Pancreas (tissue), 10 donors: Measurements from ENCODE around the gene SHANK2. TPM values are rescaled to one million over a fixed set of nuclear protein-coding genes. Genes with fewer than 3 reads are reported as not detected.
A peak's percentile ranks its signal among the peaks of the same experiment; 100 is the strongest.

Experiments
- ATAC-seq, 4 donors: fragments of 200-7000 bp; cut with Tn5 transposase; one replicate each; pipeline versions ENCODE4 v1.8.0 to v1.9.1; 2020; ENCODE audit warnings: mild to moderate bottlenecking in 4 of 4, moderate library complexity in 4 of 4
- DNase-seq, 6 donors: peaks; one replicate each; pipeline ENCODE4 v3.0.0-alpha.2; 2020
- FAIRE-seq: peaks from 2 replicates; lab custom pipeline; 2012; peaks lifted over from hg19 to GRCh38; lab: Jason Lieb, UNC
- H3K27ac ChIP-seq, 4 donors: fragments of 200-600 bp; sonication (generic); 1 replicate in 3 of 4; 2 replicates in 1 of 4; pipeline versions ENCODE4 v1.5.0 to v1.8.0; 2020
- H3K27me3 ChIP-seq, 4 donors: fragments of 200-600 bp; one replicate each; pipeline ENCODE4 v1.8.0; 2021
- H3K36me3 ChIP-seq, 3 donors: fragments of 200-600 bp; sonication (generic) in 1 of 3; one replicate each; pipeline versions ENCODE4 v1.5.0 to v1.8.0; 2020 to 2021
- H3K4me1 ChIP-seq, 3 donors: fragments of 200-600 bp; one replicate each; pipeline ENCODE4 v1.8.0; 2021
- H3K4me3 ChIP-seq, 4 donors: fragments of 200-600 bp; sonication (generic) in 2 of 4; one replicate each; pipeline versions ENCODE4 v1.5.0 to v1.8.0; 2020 to 2021
- H3K9me3 ChIP-seq, 4 donors: fragments of 200-600 bp; one replicate each; pipeline ENCODE4 v1.8.0; 2021
- CTCF ChIP-seq, 4 donors: fragments of 200-600 bp; sonication (generic) in 3 of 4; IDR thresholded peaks; one replicate each; pipeline versions ENCODE4 v1.5.0 to v1.8.0; 2021; ENCODE audit warnings: antibody characterized with exemption in 4 of 4
- WGBS, 2 donors: extraction: QIAGEN DNeasy Blood & Tissue Kit; methylation state at CpG; one replicate each; pipeline ENCODE4 v1.1.7; 2013; 5-methylcytosine and 5-hydroxymethylcytosine counted together
- intact Hi-C, 3 donors: fragments of 100-400 bp; cut with DNase I; formaldehyde crosslinking; loops; one replicate each; pipeline versions ENCODE4 v1.11.1 to v1.14.2; 2022
- polyA plus RNA-seq, 2 donors: library from polyadenylated mRNA; stranded (reverse); fragments of 200-250 nt; gene quantifications; one replicate each; pipeline ENCODE4 v1.2.3, GENCODE V29; 2013
- total RNA-seq, 6 donors: library from RNA; stranded (reverse); fragmentation: NEBNext Ultra II Directional in 4 of 6; extraction: Animal tissue kit (Norgen Biotek cat#: 25700) in 4 of 6; gene quantifications; one replicate each; pipeline versions ENCODE4 v1.2.1 to v1.2.4, GENCODE V29; 2021 to 2023
- donor health status: healthy with polysubstance abuse.
- donor health status: DM: no; HTN: no; CAD: no; lungs with moderate emphysema.
- donor health status: DM: no; HTN: no; CAD: no.
- donor health status: control.
- donor health status: control.
- donor health status: Bipolar disorder and iron deficiency.
- donor health status: DM: yes; HTN: yes; CAD: no.
- donor health status: DM: no; HTN: no; CAD: no.
- donor health status: DM: no; HTN: no; CAD: no.
- donor health status: DM: yes; HTN: yes; CAD: no.

The SHANK2 gene
- total and polyA plus RNA-seq, 8 donors, result 8.4 to 44.9 (median 28.8) TPM

DNA sequence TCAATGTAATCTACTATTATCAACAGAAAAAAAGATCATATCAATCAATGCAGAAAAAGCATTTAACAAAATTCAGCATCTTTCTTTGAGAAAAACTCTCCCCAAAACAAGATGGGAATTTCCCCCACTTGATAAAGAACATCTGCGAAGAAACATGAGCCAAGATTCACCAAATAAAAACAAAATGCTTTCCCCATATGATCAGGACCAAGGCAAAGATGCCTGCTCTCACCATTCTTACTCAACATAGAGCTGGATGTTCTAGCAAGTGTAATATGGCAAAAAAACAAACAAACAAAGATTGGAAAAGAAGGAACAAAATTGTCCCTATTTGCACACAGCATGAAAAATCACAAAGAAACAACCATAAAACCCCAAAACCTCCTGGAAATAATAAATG, 23.4 kb downstream of the SHANK2 start:
- TF ChIP-seq CTCF (IDR thresholded peaks at IDR 0.05), result no peak
- intact Hi-C loops, result no loop called here
- Histone ChIP-seq H3K4me1 (no peaks in the 10 kb centered on the region), H3K27me3 (no peaks in the 10 kb centered on the region), H3K27ac (no peak overlapping the region), H3K4me3 (no peak overlapping the region), H3K9me3 (no peaks in the 10 kb centered on the region), H3K36me3 (no peaks in the 10 kb centered on the region)
- 92 to 95% methylated on average over 1 of the region's 1 CpG for WGBS, 2 donors
- FAIRE-seq (no peak), DNase-seq (no peak), ATAC-seq (no peak)

- FAIRE-seq, result no peak
- Histone ChIP-seq H3K9me3 (no peaks in the 10 kb centered on the region), H3K36me3 (no peaks in the 10 kb centered on the region), H3K27me3 (no peaks in the 10 kb centered on the region), H3K4me3 (no peak overlapping the region), H3K4me1 (no peaks in the 10 kb centered on the region), H3K27ac (no peak overlapping the region)
- no peak for ATAC-seq
- intact Hi-C loops, result no loop called here
- no peak for DNase-seq
- 81 to 83% methylated on average over 1 of the region's 1 CpG for WGBS, 2 donors
- no peak for TF ChIP-seq CTCF (IDR thresholded peaks at IDR 0.05)
Measured at GRCh38 chr11:71227058-71227659, 25.2 kb downstream of the SHANK2 start.

- H3K27me3 ChIP-seq, result no peaks in the 10 kb centered on the region
- H3K4me1 ChIP-seq, result no peaks in the 10 kb centered on the region
- no peak overlapping the region for H3K27ac ChIP-seq
- no peak for TF ChIP-seq CTCF (IDR thresholded peaks at IDR 0.05)
- ATAC-seq (no peak), FAIRE-seq (no peak), DNase-seq (peak in 2 of 6 donors; percentile 23 to 28)
- WGBS, 2 donors, result 87 to 88% methylated on average over 23 of the region's 23 CpGs
- H3K36me3 ChIP-seq, result no peaks in the 10 kb centered on the region
- H3K4me3 ChIP-seq, result no peak overlapping the region
- H3K9me3 ChIP-seq, result no peaks in the 10 kb centered on the region
- intact Hi-C loops, result no loop called here
Measured at GRCh38 chr11:71223671-71224660, 28.4 kb downstream of the SHANK2 start.

- FAIRE-seq (no peak), DNase-seq (peak in 2 of 6 donors; percentile 28 to 29)
- WGBS, 2 donors, result 91 to 94% methylated on average over 11 of the region's 11 CpGs
Measured at GRCh38 chr11:71223081-71223405, 29.3 kb downstream of the SHANK2 start.

More at GRCh38 chr11:71223081-71223405, 29.3 kb downstream of the SHANK2 start:
- H3K36me3 ChIP-seq, result no peaks in the 10 kb centered on the region
- H3K9me3 ChIP-seq, result no peaks in the 10 kb centered on the region
- no peak for TF ChIP-seq CTCF (IDR thresholded peaks at IDR 0.05)
- no peaks in the 10 kb centered on the region for H3K4me1 ChIP-seq
- no peak overlapping the region for H3K27ac ChIP-seq
- H3K4me3 ChIP-seq, result no peak overlapping the region
- no peaks in the 10 kb centered on the region for H3K27me3 ChIP-seq
- ATAC-seq, result no peak
- intact Hi-C loops, result no loop called here
